KG1 (cell line): ENCODE results near the gene SUN3.
"Not testable (repeated sequence)": the region's sequence is repeated elsewhere in the genome, so short reads cannot be mapped to it uniquely, and the experiment has no call there.

Experiments
- DNase-seq: peaks from one replicate; lab custom pipeline; 2025; lab: John Stamatoyannopoulos, UW

Gene SUN3

DNA sequence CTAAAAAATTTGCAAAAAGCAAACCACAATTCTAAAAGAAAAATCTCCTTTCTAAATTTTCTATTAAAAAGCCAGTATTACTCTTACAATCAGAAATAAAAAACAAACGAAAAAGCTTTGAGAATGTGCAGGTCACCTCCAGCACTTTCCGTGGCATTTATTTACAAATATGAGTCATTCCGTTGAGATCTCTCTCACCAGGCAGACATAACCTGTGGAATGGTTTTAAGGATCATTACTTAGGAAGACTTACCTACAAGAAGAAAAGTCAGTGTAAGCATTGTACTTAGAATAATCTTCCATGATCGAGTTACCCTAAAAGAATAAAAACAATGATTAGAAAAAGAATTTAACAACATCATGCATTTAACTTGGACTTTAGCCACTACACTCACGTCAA is 3.3 kb downstream of the SUN3 start:
- DNase-seq, result no peak

DNA sequence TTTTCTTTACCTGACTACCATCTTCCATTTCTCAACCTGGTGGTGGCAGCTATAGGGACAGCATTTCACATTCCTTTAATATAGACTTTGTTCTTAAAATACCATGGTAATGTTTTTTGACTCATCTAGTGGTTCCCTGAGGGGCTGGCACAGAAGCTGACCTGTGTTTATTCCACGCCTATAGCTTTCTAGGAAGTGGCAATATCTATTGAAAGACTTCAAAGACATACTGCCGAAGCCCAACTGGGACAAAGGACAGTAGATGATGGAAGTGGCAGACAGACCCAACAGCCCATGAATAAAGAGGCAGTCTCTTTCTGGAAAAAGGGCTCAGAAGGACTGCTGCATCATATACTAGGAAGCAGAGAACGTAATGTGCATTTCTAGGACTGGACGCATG is 11.2 kb downstream of the SUN3 start:
- no peak for DNase-seq

DNA sequence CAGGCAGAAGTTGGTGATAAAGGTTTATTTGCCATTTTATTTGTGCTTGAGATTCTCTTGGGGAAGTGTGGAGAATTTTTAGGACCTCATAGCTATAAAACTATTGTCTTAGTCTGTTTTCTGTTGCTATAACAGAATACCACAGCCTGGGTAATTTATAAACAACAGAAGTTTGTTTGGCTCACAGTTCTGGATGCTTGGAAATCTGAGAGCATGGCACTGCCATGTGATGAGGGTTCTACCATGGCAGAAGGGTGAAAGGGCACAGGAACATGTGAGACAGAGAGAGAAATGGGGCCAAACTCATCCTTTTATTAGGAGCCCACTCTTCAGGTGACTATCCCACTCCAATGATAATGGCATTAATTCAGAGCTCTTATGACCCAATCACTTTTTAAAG is 12.3 kb downstream of the SUN3 start:
- DNase-seq, result no peak

DNA sequence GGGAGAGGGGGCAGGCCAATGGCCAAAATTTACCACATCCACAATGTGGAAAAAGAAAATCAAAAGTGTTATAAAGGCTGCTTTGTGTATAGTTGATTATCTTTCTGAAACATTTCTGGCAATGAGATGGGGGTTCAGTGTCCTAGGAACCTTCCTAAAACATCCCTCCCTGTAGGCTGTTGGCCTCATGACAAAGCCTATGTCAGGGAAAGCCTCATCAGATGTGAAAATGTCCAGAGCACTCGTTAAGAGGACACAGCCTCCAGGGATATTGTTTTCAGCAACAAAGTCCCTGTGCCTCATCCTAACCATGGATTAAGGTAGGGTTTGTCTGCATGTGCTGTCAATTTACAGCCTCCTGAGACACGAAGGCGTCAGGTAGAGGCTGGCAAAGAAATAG is 17.0 kb downstream of the SUN3 start:
- no peak for DNase-seq

DNA sequence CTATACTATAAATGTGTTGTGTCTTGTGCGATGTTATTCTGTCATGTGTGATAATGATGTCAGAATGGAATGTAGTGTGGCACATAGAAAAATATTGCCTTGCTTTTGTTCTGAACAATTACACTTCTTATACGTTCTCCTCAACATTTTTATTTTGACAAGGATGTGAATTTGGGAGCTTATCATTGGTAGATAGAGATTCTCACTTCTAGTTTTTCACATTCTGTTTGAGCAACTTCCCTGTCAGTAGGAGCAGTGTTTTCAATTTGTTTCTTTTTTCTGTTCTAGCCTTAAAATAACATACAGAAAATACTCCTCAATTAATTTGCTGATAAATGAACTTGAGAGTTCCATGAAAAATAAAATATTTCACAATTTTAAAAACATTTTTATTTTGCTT is 17.6 kb downstream of the SUN3 start:
- DNase-seq, result no peak

DNA sequence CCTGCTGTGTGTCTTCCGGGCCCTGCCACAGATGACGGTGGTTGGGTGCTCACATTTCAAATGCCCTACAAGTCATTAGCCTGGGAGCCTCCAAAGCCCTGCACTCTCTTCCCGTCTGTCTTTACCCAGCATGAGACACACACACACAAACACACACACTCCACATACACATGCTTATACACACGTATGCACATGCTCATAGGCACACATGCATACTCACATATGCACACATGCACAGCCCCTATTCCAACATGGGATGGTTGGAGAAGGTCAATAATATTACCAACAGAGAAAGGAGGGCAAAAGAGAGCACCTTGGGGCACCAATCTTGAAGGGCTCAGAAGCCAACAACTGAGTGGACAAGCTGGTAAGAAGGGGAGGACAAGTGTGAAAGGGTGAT is 19.0 kb downstream of the SUN3 start:
- DNase-seq, result no peak

DNA sequence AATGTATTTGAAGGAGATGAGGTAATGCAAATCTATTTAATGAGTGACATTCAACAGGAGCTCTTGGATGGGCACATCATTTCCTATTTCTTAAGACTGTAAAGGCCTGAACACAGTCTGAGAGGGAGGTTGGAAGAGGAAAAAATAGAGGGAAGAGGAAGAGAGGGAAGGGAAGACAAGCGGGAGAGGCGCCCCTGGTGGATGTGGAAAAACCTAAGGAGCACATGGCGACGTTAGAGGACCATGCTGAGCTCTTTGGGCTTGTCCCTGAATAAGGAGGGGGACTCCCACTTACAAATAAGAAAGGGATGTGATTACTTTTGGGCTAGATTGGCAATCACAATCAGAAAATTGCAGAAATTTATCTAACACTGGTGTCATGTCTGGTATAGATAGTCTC is 19.6 kb downstream of the SUN3 start:
- no peak for DNase-seq

DNA sequence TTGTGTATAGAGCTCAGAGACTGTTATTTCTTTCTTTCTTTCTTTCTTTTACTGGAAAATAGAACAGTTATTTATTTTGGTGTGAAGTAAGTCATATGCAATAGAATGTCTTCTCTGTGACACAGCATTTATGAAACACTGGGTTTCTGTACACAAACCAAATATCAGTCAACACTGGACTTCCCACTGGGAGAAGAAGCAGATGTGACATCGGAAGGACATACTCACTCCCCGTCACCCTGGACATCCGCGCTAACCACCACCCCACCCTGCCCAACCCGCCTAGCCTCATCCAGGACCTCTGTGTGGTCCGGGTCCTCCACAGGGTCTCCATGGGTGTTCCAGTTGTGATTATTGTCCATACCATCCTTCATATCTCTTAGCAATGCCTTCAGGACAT is 22.0 kb downstream of the SUN3 start:
- DNase-seq, result no peak

DNA sequence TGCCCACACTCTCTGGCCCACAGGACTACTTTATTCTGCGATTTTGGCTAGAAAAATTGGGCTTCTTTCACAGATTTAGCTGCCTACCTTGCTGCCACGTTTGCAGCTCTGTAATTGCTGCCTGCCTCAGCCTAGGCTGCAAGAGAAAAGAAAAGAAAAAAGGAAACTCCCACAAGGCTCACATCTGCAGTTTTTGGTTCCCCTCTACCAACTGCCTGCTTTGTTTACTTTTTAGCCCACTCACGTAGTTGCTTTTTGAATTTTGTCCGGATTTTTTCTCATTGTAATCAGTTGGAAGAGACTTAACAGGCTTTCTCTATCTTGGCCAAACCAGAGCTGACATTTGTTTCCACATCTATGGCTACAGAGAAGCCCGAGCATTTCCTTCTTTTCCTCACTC is 24.3 kb downstream of the SUN3 start:
- no peak for DNase-seq

DNA sequence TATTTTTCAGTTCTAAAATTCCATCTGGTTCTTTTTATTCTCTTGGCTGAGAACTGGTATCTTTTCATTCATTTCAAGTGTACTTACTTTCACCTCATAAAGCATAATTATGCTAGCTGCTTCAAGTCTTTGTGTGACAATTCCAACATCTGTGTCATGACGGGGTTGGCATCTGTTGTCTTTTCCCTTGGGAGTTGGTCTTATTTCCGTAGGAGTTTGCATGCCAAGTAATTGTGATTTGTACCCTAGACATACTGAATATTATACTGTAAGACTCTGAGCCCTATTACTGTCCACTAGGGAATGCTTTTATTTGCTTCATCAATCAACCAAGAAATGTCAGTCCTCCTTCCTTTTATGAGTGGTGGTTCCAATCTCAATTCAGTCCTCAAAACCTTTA is 24.9 kb downstream of the SUN3 start:
- DNase-seq, result no peak

DNA sequence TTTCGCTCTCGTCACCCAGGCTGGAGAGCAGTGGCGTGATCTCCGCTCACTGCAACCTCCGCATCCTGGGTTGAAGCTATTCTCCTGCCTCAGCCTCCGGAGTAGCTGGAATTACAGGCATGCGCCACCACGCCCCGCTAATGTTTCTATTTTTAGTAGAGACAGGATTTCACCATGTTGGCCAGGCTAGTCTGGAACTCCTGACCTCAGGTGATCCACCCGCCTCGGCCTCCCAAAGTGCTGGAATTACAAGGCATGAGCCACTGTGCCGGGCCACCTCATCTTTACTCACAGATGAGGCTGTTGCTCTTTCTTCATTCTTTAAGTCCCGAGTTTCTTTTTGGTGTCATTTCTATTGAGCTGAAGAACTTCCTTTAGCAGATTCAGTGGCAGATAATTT is 28.7 kb downstream of the SUN3 start:
- DNase-seq, result not testable (repeated sequence)

DNA sequence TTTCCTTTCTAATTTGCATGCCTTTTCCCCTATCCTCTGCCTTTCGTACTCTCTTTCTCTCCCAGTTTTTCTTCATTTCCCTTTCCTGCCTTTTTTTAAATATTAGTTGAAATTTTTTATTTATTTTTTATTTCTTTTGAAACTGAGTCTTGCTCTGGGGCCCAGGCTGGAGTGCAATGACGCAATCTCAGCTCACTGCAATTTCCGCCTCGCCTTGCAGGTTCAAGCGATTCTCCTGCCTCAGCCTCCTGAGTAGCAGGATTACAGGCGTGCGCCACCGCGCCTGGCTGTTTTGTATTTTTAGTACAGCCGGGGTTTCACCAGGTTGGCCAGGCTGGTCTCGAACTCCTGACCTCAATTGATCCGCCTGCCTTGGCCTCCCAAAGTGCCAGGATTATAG is 29.5 kb downstream of the SUN3 start:
- no peak for DNase-seq

DNA sequence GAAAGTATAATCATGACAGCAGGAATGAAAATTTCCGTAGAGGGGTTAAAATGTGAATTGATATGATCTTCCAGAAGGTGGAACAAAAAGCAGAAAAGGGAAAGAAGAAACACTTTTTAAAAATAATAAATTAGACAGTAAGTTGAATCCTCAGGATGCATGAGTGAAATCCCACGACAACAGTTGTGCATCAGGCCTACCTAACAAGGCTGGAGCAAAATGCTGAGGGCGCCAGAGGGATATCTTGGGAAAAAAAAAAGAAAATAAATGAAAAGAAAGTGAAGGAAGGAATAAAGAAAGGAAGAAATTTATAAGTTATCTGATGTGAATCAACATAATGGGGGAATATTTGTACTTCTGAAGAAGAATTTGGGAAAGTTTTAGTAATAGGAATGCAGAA is 36.5 kb downstream of the SUN3 start:
- no peak for DNase-seq

DNA sequence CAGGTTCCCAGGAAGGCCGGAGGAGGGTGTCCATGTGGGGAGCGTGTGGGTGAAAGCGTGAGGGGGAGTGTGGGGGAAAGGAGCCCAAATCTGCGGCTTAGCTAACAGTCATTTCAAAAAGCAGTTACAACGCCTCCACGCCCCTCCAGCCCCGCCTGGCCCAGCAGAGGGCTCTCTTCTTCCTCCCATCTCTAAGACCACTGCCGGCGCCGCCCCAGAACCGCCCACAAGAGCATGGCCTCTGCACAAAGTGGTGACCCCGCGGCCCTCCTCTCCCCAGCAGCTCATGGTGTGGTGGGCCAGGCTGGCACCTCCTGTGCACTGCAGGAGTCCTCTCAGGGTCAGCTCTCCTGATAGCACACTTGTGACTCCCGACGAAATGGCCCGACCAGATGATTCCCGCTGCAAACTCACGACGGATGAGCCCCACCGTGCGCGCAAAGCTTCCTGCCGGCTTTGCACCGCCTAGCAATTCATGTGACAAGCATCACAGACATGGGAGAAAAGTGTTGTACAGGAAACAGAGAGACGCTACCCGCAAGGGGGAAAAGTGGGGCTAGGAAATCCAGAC is 37.1 kb downstream of the SUN3 start:
- peak; percentile 78 for DNase-seq

DNA sequence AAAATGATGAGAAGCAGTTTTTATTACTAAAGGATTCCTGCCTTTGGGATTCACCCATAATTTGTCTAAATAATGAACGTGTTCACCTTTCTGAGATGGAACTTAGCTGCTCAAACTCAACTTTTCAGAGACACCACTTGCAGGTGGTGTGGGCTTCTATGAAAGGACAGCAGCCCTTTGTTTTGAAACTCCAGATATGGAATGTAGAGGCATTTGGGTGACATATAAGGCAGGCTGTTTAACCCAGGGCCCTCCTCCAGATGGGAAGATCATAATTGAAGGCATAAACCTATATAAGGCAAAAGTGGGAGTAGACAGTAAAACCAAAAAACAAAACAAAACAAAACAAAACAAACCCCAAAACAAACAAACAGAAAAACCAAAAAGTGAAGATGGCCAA is 37.6 kb downstream of the SUN3 start:
- no peak for DNase-seq

DNA sequence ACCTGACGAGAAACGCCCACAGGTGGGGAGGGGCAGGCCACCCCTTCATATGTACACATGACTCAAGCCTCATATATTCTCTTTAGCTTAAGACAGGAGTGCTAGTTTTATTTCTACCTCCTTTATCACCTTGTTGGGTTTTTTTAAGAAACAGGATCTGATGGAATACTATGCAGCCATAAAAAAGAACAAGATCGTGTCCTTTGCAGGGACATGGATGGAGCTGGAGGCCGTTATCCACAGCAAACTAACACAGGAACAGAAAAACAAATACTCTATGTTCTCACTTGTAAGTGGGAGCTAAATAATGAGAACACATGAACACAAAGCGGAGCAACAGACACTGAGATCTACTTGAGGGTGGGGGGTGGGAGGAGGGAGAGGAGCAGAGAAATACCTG is 38.3 kb downstream of the SUN3 start:
- no peak for DNase-seq

DNA sequence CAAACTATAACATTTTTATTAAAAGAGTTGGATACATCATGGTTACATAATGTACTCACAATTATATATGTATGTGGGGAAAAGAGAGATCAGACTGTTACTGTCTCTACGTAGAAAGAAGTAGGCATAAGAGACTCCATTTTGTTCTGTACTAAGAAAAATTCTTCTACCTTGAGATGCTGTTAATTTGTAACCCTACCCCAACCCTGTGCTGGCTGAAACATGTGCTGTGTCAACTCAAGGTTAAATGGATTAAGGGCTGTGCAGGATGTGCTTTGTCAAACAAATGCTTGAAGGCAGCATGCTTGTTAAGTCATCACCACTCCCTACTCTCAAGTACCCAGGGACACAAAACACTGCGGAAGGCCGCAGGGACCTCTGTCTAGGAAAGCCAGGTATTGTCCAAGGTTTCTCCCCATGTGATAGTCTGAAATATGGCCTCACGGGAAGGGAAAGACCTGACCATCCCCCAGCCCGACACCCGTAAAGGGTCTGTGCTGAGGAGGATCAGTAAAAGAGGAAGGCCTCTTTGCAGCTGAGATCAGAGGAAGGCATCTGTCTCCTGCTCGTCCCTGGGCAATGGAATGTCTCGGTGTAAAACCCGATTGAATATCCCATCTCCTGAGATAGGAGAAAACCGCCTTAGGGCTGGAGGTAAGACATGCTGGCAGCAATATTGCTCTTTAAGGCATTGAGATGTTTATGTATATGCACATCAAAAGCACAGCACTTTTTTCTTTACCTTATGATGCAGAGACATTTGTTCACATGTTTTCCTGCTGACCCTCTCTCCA is 39.1 kb downstream of the SUN3 start:
- not testable (repeated sequence) for DNase-seq

DNA sequence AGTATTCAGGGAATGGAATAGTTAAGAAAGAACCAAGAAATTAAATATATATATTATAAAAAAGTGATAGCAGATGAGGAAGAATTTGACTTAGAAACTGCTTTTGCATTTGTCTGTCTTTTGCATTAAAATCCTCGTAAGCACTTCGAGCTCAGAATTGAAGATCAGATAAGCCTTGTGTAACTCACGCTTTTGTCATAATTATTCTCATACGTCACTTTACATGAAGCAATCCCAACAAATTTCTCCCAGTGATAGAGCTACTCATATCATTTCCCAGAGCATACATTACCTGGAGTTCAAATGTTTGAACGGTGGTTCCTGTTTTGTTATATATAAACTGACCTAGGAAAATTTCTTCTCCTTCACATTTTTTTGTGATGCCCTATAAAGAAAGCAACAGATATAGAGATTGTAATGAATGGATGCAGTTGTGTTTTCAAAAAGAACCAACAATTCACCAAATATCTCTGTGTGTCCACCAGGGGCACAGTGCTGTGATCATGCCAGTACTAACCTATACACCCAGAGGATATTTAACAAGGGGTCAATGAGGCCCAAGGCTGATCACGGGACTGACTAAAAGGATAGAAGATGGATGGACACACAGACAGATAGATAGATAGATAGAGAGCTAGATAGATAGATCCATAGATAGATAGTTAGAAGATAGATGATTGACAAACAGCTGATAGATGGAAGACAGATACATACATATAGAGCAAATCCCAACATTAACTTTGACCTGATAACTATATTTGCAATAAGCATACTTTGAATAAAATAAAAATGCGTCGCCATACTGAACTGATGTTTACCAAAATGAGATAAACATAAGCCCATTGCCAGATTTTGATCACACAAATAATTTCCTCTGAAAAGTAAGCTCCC is 40.2 kb downstream of the SUN3 start:
- no peak for DNase-seq

DNA sequence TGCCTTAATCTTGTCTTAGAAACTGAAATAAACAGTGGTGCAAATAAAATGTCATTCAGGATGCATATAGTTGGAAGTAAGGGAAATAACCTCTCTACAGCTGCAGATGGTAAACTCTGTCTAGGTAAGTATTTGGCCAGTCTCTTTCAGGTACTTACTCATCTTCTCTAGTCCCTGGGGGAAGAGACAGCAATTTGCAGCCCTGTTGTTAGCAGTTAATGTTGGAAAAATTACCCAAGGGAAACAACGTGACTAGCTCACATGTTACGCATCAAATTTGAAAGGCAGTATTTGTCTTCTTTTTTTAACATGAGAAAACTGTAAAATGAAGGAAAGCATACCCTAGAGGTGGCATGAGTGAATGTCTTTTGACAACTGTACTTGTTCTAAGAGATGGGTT is 46.3 kb downstream of the SUN3 start:
- DNase-seq, result no peak

DNA sequence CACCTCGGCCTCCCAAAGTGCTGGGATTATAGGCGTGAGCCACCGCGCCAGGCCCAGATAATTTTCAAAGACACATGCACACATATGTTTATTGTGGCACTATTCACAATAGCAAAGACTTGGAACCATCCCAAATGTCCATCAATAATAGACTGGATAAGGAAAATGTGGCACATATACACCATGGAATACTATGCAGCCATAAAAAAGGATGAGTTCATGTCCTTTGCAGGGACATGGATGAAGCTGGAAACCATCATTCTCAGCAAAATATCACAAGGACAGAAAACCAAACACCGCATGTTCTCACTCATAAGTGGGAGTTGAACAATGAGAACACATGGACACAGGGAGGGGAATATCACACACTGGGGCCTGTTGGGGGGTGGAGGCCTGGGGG is 48.3 kb downstream of the SUN3 start:
- not testable (repeated sequence) for DNase-seq

DNA sequence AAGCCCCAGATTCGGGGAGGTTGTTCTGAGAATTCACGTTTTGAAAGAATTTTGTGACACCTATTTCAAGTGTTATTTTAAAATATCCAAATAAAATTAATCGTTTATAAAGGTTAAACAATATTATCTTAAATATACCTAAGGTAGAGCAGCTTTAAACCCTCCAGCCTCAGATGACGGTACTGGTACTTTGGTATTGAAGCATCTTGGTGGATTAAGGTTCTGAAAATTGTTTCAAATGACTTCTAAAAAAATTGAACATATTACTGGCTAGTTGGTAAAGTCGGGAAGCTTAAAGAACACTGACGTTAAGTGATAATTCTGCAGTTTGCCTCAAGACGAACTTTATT is 49.1 kb downstream of the SUN3 start:
- no peak for DNase-seq

DNA sequence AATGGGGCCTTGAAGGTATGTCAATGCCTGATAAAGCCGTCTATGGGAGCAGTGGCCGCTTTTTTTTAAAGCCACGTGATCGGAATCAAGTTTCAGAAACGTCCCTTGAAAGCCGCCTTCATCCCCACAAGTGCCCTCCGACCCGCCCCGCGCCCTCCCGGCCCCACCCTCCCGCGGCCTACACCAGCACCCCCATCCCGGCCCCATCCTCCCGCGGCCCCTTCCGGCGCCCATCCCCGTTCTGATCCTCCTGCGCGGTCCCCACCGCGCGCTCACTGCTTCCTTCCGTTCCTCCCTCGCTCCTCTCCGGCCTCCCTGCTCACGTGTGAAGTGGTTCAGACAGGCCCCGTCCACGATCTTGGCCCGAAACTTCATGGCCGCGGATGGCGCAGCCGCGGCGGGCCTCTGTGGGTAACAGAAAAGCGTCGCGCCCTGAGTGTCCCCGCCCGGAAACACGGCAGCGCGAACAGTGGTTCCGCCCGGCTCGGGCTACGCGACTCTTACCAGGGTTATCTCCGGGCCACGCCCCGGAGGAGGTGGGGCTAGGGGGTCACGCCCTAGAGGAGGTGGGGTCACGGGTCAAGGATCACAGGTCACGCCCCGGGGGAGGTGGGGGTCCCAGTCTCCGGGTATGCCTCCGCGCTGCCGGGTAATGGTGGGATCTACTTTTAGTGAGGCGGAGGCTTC is 49.6 kb downstream of the SUN3 start, which contains the start of gene HUS1:
Gene HUS1, minus strand, starts transcription at position 471 of the 687 bp plus-strand sequence. Its CDS starts 96 bp downstream, at position 375.
- DNase-seq, result peak; percentile 85

DNA sequence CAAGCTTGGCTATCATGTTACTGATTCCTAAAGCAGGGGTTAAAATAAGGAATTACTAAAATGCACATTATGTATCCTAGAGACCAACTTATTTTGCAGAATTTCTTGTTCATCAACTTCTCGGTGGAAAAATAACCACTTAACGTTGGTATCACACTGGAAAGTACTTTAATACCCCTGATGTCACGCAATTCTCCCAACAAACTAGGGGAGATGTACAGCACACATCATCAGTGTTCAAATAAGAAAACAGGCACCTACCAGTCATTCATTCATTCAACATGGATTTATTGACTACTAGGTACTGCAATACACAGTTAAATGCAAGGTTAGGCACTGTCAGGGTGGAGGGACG is 50.1 kb downstream of the SUN3 start:
- DNase-seq, result no peak
